Measurements from ENCODE around the gene EFNB1. TPM values are rescaled to one million over a fixed set of nuclear protein-coding genes. Genes with fewer than 3 reads are reported as not detected.

EFNB1 gene
- total and polyA plus RNA-seq, 2 of the 8 experiments (the other 6 are each of a cell fraction or from before 2014, with no cell fraction given), result 2.3 to 5.4 TPM

- H3K27me3 ChIP-seq (replicated peaks in 1 of 4; ENCODE audit: control insufficient read depth in 3 of 4, extremely low read depth in 1 of 4, insufficient read depth in 3 of 4, low read length in 3 of 4), result peaks cover 17 to 58% (median 46%) of the 10 kb centered on the region in 4 experiments
- no peak overlapping the region for H4K91ac ChIP-seq (replicated peaks; ENCODE audit: insufficient read length, low read length)
- H3K14ac ChIP-seq (ENCODE audit: insufficient read length), result no peak overlapping the region
- no peak overlapping the region for H2BK5ac ChIP-seq (ENCODE audit: low read depth, low read length)
- H2AFZ ChIP-seq (ENCODE audit: low read length), result no peak overlapping the region
- H4K5ac ChIP-seq (ENCODE audit: insufficient read length, low read depth, low read length), result no peak overlapping the region
- H3K18ac ChIP-seq (ENCODE audit: extremely low read depth, low read length), result no peak overlapping the region
- H2AK5ac ChIP-seq (ENCODE audit: low read depth, low read length), result no peak overlapping the region
- no peak overlapping the region for H3K4me2 ChIP-seq (ENCODE audit: insufficient read depth in 1 of 2, low read depth in 2 of 2, low read length in 2 of 2)
- no peak overlapping the region for H2BK12ac ChIP-seq (ENCODE audit: low read depth, low read length)
- no peak overlapping the region for H3K27ac ChIP-seq (ENCODE audit: low read depth, low read length)
- no peak for DNase-seq (ENCODE audit: low read depth in 1 of 2, low spot score in 2 of 2)
- no peaks in the 10 kb centered on the region for H3K79me1 ChIP-seq (ENCODE audit: low read depth, low read length)
- no peak overlapping the region; the same call in 1 of the 2 replicates for H4K8ac ChIP-seq (ENCODE audit: extremely low read depth, insufficient read depth, low read length)
- H3K23ac ChIP-seq (ENCODE audit: insufficient read length), result no peak overlapping the region
- H3K23me2 ChIP-seq (ENCODE audit: low read depth, low read length), result peaks cover 10% of the 10 kb centered on the region; the same call in 1 of the 2 replicates
- ChIA-PET CTCF (ENCODE audit: partially characterized antibody) (interaction anchor here (0.6 to 3.2 kb wide), 9 partner anchors 67 to 457 kb away, joined by 3 to 35 read pairs (median 8); no protein-coding TSS in a partner anchor), POLR2A (ENCODE audit: partially characterized antibody) (no interaction called here)
- no peaks in the 10 kb centered on the region for H3K36me3 ChIP-seq (ENCODE audit: control insufficient read depth in 2 of 4, insufficient read depth in 4 of 4, low read length in 3 of 4)
- H2BK15ac ChIP-seq (ENCODE audit: low read length), result no peak overlapping the region
- FAIRE-seq, result no peak
- no peaks in the 10 kb centered on the region; a peak in 1 of 4 replicates for H3K9me3 ChIP-seq (ENCODE audit: insufficient read depth in 2 of 2, low read depth in 1 of 2, low read length in 1 of 2)
- peaks cover 0 to 9% (median under 1%) of the 10 kb centered on the region in 4 experiments; a peak in 3 of 7 replicates for H3K4me1 ChIP-seq (replicated peaks in 1 of 4; ENCODE audit: control insufficient read depth in 3 of 4, insufficient read depth in 4 of 4, low read length in 3 of 4)
- peaks cover 0 to 2% of the 10 kb centered on the region in 2 experiments for H4K20me1 ChIP-seq (replicated peaks in 1 of 2; ENCODE audit: control insufficient read depth in 1 of 2, insufficient read depth in 2 of 2, low read length in 2 of 2)
- H3K56ac ChIP-seq (replicated peaks; ENCODE audit: insufficient read length, low read depth, low read length), result no peak overlapping the region
- no peaks in the 10 kb centered on the region for H3K79me2 ChIP-seq (ENCODE audit: control insufficient read depth in 1 of 2, insufficient read depth in 2 of 2, low read length in 2 of 2)
- no peak overlapping the region for H3K4me3 ChIP-seq (ENCODE audit: extremely low read depth in 1 of 4, insufficient read depth in 2 of 4, low read depth in 3 of 4, low read length in 4 of 4)
- no peak overlapping the region for H3K4ac ChIP-seq (replicated peaks; ENCODE audit: insufficient read length, low read depth, low read length)
- H2BK120ac ChIP-seq (replicated peaks; ENCODE audit: low read depth, low read length), result no peak overlapping the region
- WGBS, 2 experiments (ENCODE audit: extremely low coverage in 1 of 2, insufficient coverage in 1 of 2, insufficient read length in 1 of 2, insufficient replicate concordance in 2 of 2, low coverage in 1 of 2, low lambda C conversion rate in 2 of 2, missing lambda C conversion rate in 1 of 2), result 69% methylated on average over 8 of the region's 10 CpGs; no CpG with 5 or more reads in 1 of the 2 experiments
- H2BK20ac ChIP-seq (ENCODE audit: low read length), result no peak overlapping the region
- no peak overlapping the region for H3K9ac ChIP-seq (replicated peaks in 1 of 4; ENCODE audit: extremely low read depth in 1 of 4, low read depth in 3 of 4, low read length in 3 of 4)
- no peak for TF ChIP-seq FOSL1 (IDR thresholded peaks at IDR 0.05; ENCODE audit: insufficient read depth, low read depth, low read length)
Observed at GRCh38 chrX:68826113-68826980, 2.5 kb upstream of the EFNB1 start.
